Measurements from ENCODE around the gene TRAIP.

TRAIP gene

DNA sequence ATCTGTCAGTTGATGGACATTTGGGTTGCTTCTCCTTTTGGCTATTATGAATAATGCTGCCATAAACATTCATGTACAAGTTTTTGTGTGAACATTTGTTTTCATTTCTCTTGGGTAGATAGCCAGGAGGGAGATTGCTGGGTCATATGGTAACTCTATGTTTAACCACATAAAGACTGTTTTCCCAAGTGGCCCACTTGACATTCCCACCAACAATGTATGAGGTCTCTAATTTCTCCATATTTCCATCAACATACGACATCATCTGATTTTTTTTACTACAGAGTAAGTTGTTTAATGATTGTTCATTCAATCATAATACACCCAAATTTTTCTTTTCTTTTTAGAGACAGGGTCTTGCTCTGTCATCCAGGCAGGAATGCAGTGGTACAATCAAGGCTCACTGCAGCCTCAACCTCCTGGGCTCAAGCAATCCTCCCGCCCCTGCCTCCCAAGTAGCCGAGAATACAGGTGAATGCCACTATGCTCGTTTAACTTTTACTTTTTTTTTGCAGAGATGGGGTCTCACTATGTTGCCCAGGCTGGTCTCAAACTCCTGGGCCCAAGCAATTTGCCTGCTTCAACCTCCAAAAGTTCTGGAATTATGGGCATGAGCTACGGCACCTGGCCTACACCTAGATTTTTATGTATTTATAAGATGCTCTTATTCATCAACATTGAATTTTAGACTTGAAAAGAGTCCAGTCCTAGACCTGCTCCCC is 76.8 kb downstream of the TRAIP start:
- Histone ChIP-seq H3K27me3 (ENCODE audit: insufficient read depth, low read length) (no peaks in the 10 kb centered on the region), H3K79me2 (ENCODE audit: insufficient read depth, low read length) (peaks cover 21% of the 10 kb centered on the region), H3K4me2 (ENCODE audit: low read length) (no peak overlapping the region), H2AFZ (ENCODE audit: low read length) (no peak overlapping the region), H3K9me2 (ENCODE audit: low read depth, low read length) (no peaks in the 10 kb centered on the region), H3K36me3 (ENCODE audit: insufficient read depth, low read length) (peaks cover 21% of the 10 kb centered on the region; the same call in 1 of the 2 replicates), H3K4me1 (ENCODE audit: insufficient read depth, low read length, severe bottlenecking) (peaks cover 8% of the 10 kb centered on the region), H4K20me1 (ENCODE audit: insufficient read depth, low read length) (no peaks in the 10 kb centered on the region), H3K27ac (ENCODE audit: low read depth, low read length, poor library complexity, severe bottlenecking) (no peak overlapping the region), H3K9me3 (ENCODE audit: low read length) (no peaks in the 10 kb centered on the region), H3K9ac (ENCODE audit: low read length) (no peak overlapping the region), H3K4me3 (ENCODE audit: low read depth, low read length, poor library complexity, severe bottlenecking) (no peak overlapping the region), H3F3A (ENCODE audit: insufficient read depth, low read length) (no peaks in the 10 kb centered on the region)
- TF ChIP-seq EZH2 (IDR thresholded peaks at IDR 0.05; ENCODE audit: borderline replicate concordance, low read length): no peak
- TF ChIP-seq, protein P1, sequence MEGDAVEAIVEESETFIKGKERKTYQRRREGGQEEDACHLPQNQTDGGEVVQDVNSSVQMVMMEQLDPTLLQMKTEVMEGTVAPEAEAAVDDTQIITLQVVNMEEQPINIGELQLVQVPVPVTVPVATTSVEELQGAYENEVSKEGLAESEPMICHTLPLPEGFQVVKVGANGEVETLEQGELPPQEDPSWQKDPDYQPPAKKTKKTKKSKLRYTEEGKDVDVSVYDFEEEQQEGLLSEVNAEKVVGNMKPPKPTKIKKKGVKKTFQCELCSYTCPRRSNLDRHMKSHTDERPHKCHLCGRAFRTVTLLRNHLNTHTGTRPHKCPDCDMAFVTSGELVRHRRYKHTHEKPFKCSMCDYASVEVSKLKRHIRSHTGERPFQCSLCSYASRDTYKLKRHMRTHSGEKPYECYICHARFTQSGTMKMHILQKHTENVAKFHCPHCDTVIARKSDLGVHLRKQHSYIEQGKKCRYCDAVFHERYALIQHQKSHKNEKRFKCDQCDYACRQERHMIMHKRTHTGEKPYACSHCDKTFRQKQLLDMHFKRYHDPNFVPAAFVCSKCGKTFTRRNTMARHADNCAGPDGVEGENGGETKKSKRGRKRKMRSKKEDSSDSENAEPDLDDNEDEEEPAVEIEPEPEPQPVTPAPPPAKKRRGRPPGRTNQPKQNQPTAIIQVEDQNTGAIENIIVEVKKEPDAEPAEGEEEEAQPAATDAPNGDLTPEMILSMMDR (IDR thresholded peaks at IDR 0.05; ENCODE audit: low read length): no peak

Data from OCI-LY1 (cell line).